Naive thymus-derived CD4-positive, alpha-beta T cell (primary cell): Measurements from ENCODE around the gene SYNGR2. TPM values are rescaled to one million over a fixed set of nuclear protein-coding genes. Genes with fewer than 3 reads are reported as not detected.

Experiments used
- ATAC-seq: fragments of 150-1000 bp; cut with Tn5 transposase; 2 replicates; pipeline ENCODE4 v1.10.0; 2021; ENCODE audit warnings: mild to moderate bottlenecking, moderate library complexity
- CTCF ChIA-PET: fragments of 350-600 bp; sonication (Branson Sonifier 250); formaldehyde crosslinking; loops from one replicate; lab custom pipeline; 2021; ENCODE audit warnings: antibody characterized with exemption; lab: Charles Lee
- POLR2A ChIA-PET: fragments of 350-600 bp; sonication (Branson Sonifier 250); formaldehyde crosslinking; loops from one replicate; lab custom pipeline; 2021; ENCODE audit warnings: antibody characterized with exemption, inconsistent platforms; lab: Charles Lee
- DNase-seq, 9 donors: peaks; one replicate each; pipeline versions ENCODE4 v3.0.0 to v3.0.0-alpha.2; 2020 to 2022; ENCODE audit warnings: mixed read lengths in 1 of 9
- H3K27ac ChIP-seq: one replicate; pipeline ENCODE4 v1.7.0; 2013; ENCODE audit warnings: mild to moderate bottlenecking, low read depth, low read length, moderate library complexity
- H3K27me3 ChIP-seq, 2 donors: one replicate each; pipeline ENCODE4 v1.7.0; 2013; ENCODE audit warnings: low read length in 2 of 2, mild to moderate bottlenecking in 2 of 2, moderate library complexity in 2 of 2; ENCODE audit not compliant: control insufficient read depth in 2 of 2, insufficient read depth in 2 of 2
- H3K36me3 ChIP-seq, 3 experiments: 1 replicate in 2 of 3; 2 replicates in 1 of 3; pipeline ENCODE4 v1.7.0; 2013; ENCODE audit warnings: low read length in 3 of 3, mild to moderate bottlenecking in 3 of 3, moderate library complexity in 1 of 3; ENCODE audit not compliant: insufficient read depth in 3 of 3, control insufficient read depth in 2 of 3
- H3K4me1 ChIP-seq, 2 donors: one replicate each; pipeline ENCODE4 v1.7.0; 2013; ENCODE audit warnings: low read length in 2 of 2, mild to moderate bottlenecking in 2 of 2, moderate library complexity in 1 of 2; ENCODE audit not compliant: control insufficient read depth in 2 of 2, insufficient read depth in 2 of 2
- H3K4me3 ChIP-seq: 2 replicates; pipeline ENCODE4 v1.7.0; 2013; ENCODE audit warnings: mild to moderate bottlenecking, low read length
- H3K9me3 ChIP-seq, 3 experiments: 1 replicate in 2 of 3; 2 replicates in 1 of 3; pipeline ENCODE4 v1.7.0; 2013; ENCODE audit warnings: low read length in 3 of 3; ENCODE audit not compliant: control insufficient read depth in 2 of 3
- H3K27ac Mint-ChIP-seq, 9 donors: one replicate each; pipeline ENCODE4 v1.8.0; 2020 to 2022; ENCODE audit warnings: mixed read lengths in 9 of 9, mild to moderate bottlenecking in 8 of 9, moderate library complexity in 5 of 9, inconsistent platforms in 2 of 9
- H3K27me3 Mint-ChIP-seq, 5 donors: one replicate each; pipeline ENCODE4 v1.8.0; 2021 to 2022; ENCODE audit warnings: mixed read lengths in 5 of 5, mild to moderate bottlenecking in 1 of 5
- H3K36me3 Mint-ChIP-seq, 5 donors: one replicate each; pipeline ENCODE4 v1.8.0; 2020 to 2022; ENCODE audit warnings: mixed read lengths in 5 of 5, mild to moderate bottlenecking in 3 of 5, inconsistent platforms in 1 of 5
- H3K4me1 Mint-ChIP-seq, 7 donors: one replicate each; pipeline ENCODE4 v1.8.0; 2020 to 2022; ENCODE audit warnings: mixed read lengths in 7 of 7, mild to moderate bottlenecking in 3 of 7, inconsistent platforms in 1 of 7
- H3K4me3 Mint-ChIP-seq, 10 donors: one replicate each; pipeline ENCODE4 v1.8.0; 2020 to 2022; ENCODE audit warnings: mild to moderate bottlenecking in 10 of 10, mixed read lengths in 10 of 10, moderate library complexity in 6 of 10, inconsistent platforms in 2 of 10
- H3K9me3 Mint-ChIP-seq, 11 donors: one replicate each; pipeline ENCODE4 v1.8.0; 2020 to 2022; ENCODE audit warnings: mixed read lengths in 11 of 11, mild to moderate bottlenecking in 4 of 11, inconsistent platforms in 1 of 11, moderate library complexity in 1 of 11
- intact Hi-C, 2 donors: fragments of 100-400 bp; cut with micrococcal nuclease; formaldehyde crosslinking; loops; one replicate each; pipeline ENCODE4 v1.15.1; 2023
- polyA plus RNA-seq, 2 donors: library from polyadenylated mRNA; unstranded; fragments of 300-500 nt; fragmentation: Illumina TruSeq; gene quantifications; one replicate each; pipeline ENCODE4 v1.2.3, GENCODE V29; 2021
- total RNA-seq, 6 experiments: library from RNA in 5 of 6; stranded (reverse) in 5 of 6; gene quantifications; 1 replicate in 5 of 6; 2 replicates in 1 of 6; pipeline ENCODE4 v1.2.3 and lab custom pipeline; 2021 to 2026

SYNGR2 gene
- total and polyA plus RNA-seq, 7 experiments from 2014 or later = 47.6 to 118 (median 84.4) TPM

DNA sequence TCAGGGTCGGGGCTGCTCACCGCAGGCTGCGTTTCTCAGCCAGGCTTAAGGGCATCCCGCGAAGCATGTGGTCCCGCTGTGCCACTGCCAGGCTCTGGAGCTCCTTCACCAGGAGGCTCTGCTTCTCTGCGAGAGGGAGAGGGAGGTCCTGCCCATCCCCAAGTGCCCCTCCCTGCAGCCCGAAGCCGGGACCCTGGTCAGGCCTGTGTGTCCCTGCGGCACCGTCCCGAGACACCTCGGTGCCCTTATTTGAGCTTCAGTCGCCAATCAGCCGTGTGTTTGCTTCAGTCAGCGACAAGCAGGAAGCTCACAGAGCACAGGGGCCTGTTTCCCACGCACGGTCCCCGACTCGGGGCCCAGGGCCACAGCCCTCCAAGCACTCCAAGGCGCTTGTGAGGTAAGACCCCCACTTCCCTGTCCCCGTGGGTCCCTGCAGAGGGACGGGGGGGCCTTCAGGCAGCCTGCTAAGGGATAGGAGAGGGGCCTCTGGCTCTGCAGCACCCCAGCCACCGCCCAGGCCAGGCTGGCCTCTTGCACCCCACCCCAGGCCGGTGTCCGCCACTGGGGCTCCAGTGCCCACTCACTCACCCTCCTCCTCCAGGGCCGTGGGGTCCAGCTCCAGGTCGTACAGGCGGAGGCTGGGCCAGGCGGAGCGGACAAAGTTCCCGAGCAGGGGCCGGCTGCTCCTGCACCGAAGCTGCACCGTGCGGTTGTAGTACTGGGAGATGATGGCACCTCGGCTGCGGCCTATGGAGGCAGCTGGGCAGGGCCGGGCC lies 43.1 kb upstream of the SYNGR2 start:
- Mint-ChIP-seq H3K27me3 (no peaks in the 10 kb centered on the region), H3K27ac (peak overlapping the region in 8 of 9 donors; percentile 31 to 99 (median 69)), H3K9me3 (peaks cover 0 to 8% (median 0%) of the 10 kb centered on the region in 11 donors), H3K4me3 (peak overlapping the region; percentile 59 to 99 (median 92)), H3K36me3 (peaks cover 4 to 54% (median 18%) of the 10 kb centered on the region in 5 donors), H3K4me1 (peaks cover 41 to 75% (median 63%) of the 10 kb centered on the region in 7 donors)
- peaks cover 18 to 59% (median 23%) of the 10 kb centered on the region in 3 experiments for H3K36me3 ChIP-seq
- no peaks in the 10 kb centered on the region for H3K27me3 ChIP-seq
- H3K27ac ChIP-seq = peak overlapping the region; percentile 77
- H3K9me3 ChIP-seq = no peaks in the 10 kb centered on the region
- ChIA-PET POLR2A (interaction anchor here (0.6 to 27.3 kb wide), 9 partner anchors 14 to 1400 kb away, joined by 3 to 898 read pairs (median 5); partner anchors contain the start of genes C17orf99, TMC6, TMC8 and TNRC6C), CTCF (interaction anchor here (0.5 to 5.5 kb wide), 4 partner anchors 10 to 248 kb away, joined by 3 to 52 read pairs (median 4); no protein-coding TSS in a partner anchor)
- intact Hi-C loops = loop anchor here (1.0 to 10.0 kb wide), 4 partner anchors 9 to 1398 kb away; partner anchors contain the start of genes JMJD6 (in 1 of the 2) and METTL23 (in 1 of the 2)
- DNase-seq (peak in 6 of 9 donors; percentile 41 to 67 (median 56)), ATAC-seq (no peak)
- H3K4me1 ChIP-seq = peaks cover 74 to 80% of the 10 kb centered on the region in 2 donors
- peak overlapping the region; percentile 91 for H3K4me3 ChIP-seq

DNA sequence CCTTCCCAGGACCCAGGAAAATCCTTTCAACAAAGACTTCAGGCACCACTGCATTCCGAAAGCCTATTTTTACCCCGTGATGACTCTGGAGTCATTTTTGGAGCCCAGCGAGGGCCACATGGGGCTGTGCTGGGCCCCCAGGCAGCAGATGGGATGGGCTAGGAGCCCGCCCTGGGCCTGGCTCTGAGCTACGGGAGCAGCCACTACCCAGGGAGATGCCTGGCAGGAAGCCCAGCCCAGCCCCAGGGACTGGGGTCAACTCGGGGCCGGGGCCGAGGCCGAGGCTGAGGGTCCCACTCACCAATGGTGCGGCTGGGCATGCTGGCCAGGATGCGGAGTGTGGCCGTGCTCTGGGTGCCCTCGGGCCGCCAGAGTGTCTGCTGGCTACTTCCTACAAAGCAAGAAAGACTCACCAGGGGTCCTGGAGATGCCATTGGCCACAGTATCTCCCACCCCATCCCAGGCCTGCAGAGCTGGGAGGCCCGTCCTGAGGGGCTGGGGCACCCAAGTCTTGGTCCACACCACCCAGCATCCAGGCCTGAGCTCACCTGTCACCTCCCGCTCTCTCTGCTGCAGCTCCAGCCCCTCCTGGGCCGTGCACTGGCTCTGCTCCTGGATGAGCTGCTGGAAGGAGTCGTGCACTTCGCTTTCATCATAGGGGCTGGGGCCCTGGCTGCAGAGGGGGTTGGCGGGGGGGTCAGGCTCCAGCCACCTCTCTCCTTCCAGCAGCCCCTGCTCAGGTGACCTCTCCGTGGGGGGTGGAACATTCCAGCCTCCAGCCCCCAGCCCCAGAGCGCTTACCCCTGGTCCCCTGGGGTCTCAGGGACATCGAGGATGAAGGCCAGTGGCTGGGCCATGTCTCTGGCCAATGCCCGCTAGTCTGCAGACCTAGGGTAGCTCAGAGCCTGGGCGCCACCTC lies 42.1 kb upstream of the SYNGR2 start:
- POLR2A ChIA-PET = interaction anchor here (0.5 to 27.3 kb wide), 13 partner anchors 8 to 686 kb away, joined by 3 to 898 read pairs (median 5); partner anchors contain the start of genes AFMID, C17orf99, SYNGR2 and TK1
- H3K36me3 ChIP-seq = peaks cover 15 to 57% (median 16%) of the 10 kb centered on the region in 3 experiments

DNA sequence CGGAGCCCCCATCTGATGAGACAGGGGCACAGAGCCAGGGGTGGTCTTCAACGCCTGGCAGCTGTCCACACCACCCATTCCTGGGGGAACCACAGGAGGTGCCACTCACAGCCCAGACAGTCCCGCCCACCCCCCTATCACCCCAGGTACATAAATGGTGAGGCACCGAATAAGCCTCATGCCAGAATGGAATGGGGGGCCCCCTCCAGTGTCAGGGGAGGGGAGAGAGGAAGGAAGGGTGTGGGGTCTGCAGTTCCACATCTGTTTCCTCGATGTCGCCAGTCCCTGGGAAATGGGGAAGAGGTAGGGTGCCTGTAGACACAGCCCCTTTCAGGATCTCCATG lies 41.5 kb upstream of the SYNGR2 start:
- intact Hi-C loops = loop anchor here (5.0 to 10.0 kb wide), 3 partner anchors 125 to 1400 kb away; partner anchors contain the start of genes JMJD6 (in 1 of the 2) and METTL23 (in 1 of the 2)
- POLR2A ChIA-PET = interaction anchor here (0.6 to 27.3 kb wide), 14 partner anchors 3 to 1391 kb away, joined by 3 to 898 read pairs (median 6); partner anchors contain the start of genes AFMID, C17orf99, SYNGR2 and TK1

More for the DNA sequence above, 42.1 kb upstream of the SYNGR2 start:
- H3K4me1 Mint-ChIP-seq = peaks cover 33 to 66% (median 54%) of the 10 kb centered on the region in 7 donors
- peak overlapping the region in 8 of 9 donors; percentile 57 to 99 (median 92) for H3K27ac Mint-ChIP-seq
- H3K9me3 Mint-ChIP-seq = peaks cover 0 to 9% (median 0%) of the 10 kb centered on the region in 11 donors
- Histone ChIP-seq H3K9me3 (no peaks in the 10 kb centered on the region), H3K4me3 (peak overlapping the region; percentile 91), H3K27me3 (no peaks in the 10 kb centered on the region), H3K4me1 (peaks cover 67 to 71% of the 10 kb centered on the region in 2 donors), H3K27ac (peak overlapping the region; percentile 77)
- CTCF ChIA-PET = interaction anchor here (1.5 to 5.5 kb wide), 3 partner anchors 9 to 50 kb away, joined by 3 to 52 read pairs (median 6); no protein-coding TSS in a partner anchor
- H3K4me3 Mint-ChIP-seq = peak overlapping the region; percentile 89 to 99 (median 92)
- no peak for DNase-seq
- intact Hi-C loops = loop anchor here (1.0 to 10.0 kb wide), 4 partner anchors 8 to 1399 kb away; partner anchors contain the start of genes JMJD6 (in 1 of the 2) and METTL23 (in 1 of the 2)
- H3K27me3 Mint-ChIP-seq = peaks cover 0 to 3% (median 0%) of the 10 kb centered on the region in 5 donors
- H3K36me3 Mint-ChIP-seq = peaks cover 4 to 57% (median 21%) of the 10 kb centered on the region in 5 donors
- ATAC-seq = no peak

DNA sequence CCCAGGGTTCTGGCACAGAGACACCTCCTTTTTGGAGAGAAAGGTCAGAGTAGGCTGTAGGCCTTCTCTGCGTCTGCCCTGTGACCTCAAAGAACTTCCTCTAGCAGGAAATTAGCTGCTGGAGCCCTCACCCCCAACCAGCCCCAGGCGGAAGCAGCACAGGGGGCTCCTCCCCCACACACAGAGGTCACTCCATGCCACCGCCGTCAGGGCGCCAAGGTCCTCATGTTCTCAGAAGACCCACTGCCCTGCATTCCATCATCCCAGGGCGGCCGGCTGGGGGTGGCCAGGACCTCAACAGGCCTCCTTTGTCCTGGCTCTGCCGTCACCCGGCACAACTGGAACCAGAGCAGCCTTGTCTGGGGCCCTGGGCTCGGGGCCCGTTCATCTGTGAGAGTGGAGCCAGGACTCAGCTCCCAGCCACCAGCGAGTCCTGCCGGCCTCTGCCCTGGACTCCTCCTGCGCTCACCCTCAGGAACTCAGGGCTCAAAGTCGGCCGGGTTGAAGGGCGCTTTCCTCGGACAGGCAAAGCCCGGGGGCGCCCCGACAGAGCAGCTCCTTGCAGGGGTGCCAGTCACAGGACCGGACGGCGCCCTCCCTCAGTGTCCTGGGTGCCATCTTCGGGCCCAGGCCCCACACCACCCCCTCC lies 41.0 kb upstream of the SYNGR2 start:
- DNase-seq (peak in 7 of 9 donors; percentile 46 to 71 (median 59)), ATAC-seq (peak; percentile 39)
- POLR2A ChIA-PET = interaction anchor here (0.7 to 27.3 kb wide), 17 partner anchors 3 to 1393 kb away, joined by 3 to 898 read pairs (median 6); partner anchors contain the start of genes AFMID, C17orf99, SYNGR2 and TK1
- Mint-ChIP-seq H3K9me3 (peaks cover 0 to 7% (median 0%) of the 10 kb centered on the region in 11 donors), H3K27ac (peak overlapping the region; percentile 81 to 94 (median 92)), H3K36me3 (peaks cover 4 to 51% (median 19%) of the 10 kb centered on the region in 5 donors), H3K27me3 (peaks cover 0 to 3% (median 0%) of the 10 kb centered on the region in 5 donors), H3K4me1 (peaks cover 26 to 54% (median 44%) of the 10 kb centered on the region in 7 donors), H3K4me3 (peak overlapping the region; percentile 89 to 99 (median 92))
- Histone ChIP-seq H3K9me3 (no peaks in the 10 kb centered on the region), H3K36me3 (peaks cover 15 to 61% (median 16%) of the 10 kb centered on the region in 3 experiments), H3K27ac (peak overlapping the region; percentile 77), H3K27me3 (no peaks in the 10 kb centered on the region), H3K4me1 (peaks cover 59 to 60% of the 10 kb centered on the region in 2 donors), H3K4me3 (peak overlapping the region; percentile 91)
- CTCF ChIA-PET = interaction anchor here (0.9 to 5.5 kb wide), 3 partner anchors 8 to 49 kb away, joined by 3 to 52 read pairs (median 6); no protein-coding TSS in a partner anchor
- intact Hi-C loops = loop anchor here (5.0 to 10.0 kb wide), 3 partner anchors 125 to 1400 kb away; partner anchors contain the start of genes JMJD6 (in 1 of the 2) and METTL23 (in 1 of the 2)

More for the DNA sequence above, 41.5 kb upstream of the SYNGR2 start:
- Histone ChIP-seq H3K4me1 (peaks cover 64 to 65% of the 10 kb centered on the region in 2 donors), H3K4me3 (peak overlapping the region; percentile 91), H3K9me3 (no peaks in the 10 kb centered on the region), H3K27me3 (no peaks in the 10 kb centered on the region), H3K36me3 (peaks cover 15 to 62% (median 16%) of the 10 kb centered on the region in 3 experiments), H3K27ac (peak overlapping the region; percentile 77)
- Mint-ChIP-seq H3K9me3 (peaks cover 0 to 5% (median 0%) of the 10 kb centered on the region in 11 donors), H3K4me1 (peaks cover 26 to 59% (median 48%) of the 10 kb centered on the region in 7 donors), H3K27me3 (peaks cover 0 to 3% (median 0%) of the 10 kb centered on the region in 5 donors), H3K36me3 (peaks cover 4 to 52% (median 20%) of the 10 kb centered on the region in 5 donors), H3K27ac (peak overlapping the region; percentile 81 to 94 (median 92)), H3K4me3 (peak overlapping the region; percentile 89 to 99 (median 92))
- DNase-seq = no peak
- CTCF ChIA-PET = interaction anchor here (2.0 to 5.5 kb wide), 2 partner anchors 9 to 50 kb away, joined by 6 to 52 read pairs; no protein-coding TSS in a partner anchor
- no peak for ATAC-seq
